H9 (cell line): ENCODE measurements around the gene LRWD1. TPM values are rescaled to one million over a fixed set of nuclear protein-coding genes. Genes with fewer than 3 reads are reported as not detected.

Source experiments
- DNase-seq: peaks from one replicate; pipeline ENCODE4 v3.0.0-alpha.2; 2017
- H2AFZ ChIP-seq: one replicate; pipeline ENCODE4 v1.6.1; 2013; ENCODE audit warnings: mild to moderate bottlenecking, low read length, control low read depth, moderate library complexity
- H2AK5ac ChIP-seq: 2 replicates; pipeline ENCODE4 v1.6.1; 2013; ENCODE audit warnings: low read length, control low read depth, mixed read lengths; ENCODE audit not compliant: insufficient read length
- H2BK120ac ChIP-seq: one replicate; pipeline ENCODE4 v1.6.1; 2013; ENCODE audit warnings: low read depth, mild to moderate bottlenecking, low read length, control low read depth, inconsistent platforms; ENCODE audit not compliant: poor library complexity, severe bottlenecking
- H2BK12ac ChIP-seq: 2 replicates; pipeline ENCODE4 v1.6.1; 2013; ENCODE audit warnings: low read length, control low read depth, mixed read lengths, low read depth; ENCODE audit not compliant: insufficient read length
- H2BK15ac ChIP-seq: 2 replicates; pipeline ENCODE4 v1.6.1; 2013; ENCODE audit warnings: low read depth, low read length, control low read depth
- H2BK20ac ChIP-seq: one replicate; pipeline ENCODE4 v1.6.1; 2013; ENCODE audit warnings: low read depth, mild to moderate bottlenecking, low read length, control low read depth, inconsistent platforms; ENCODE audit not compliant: poor library complexity, severe bottlenecking
- H2BK5ac ChIP-seq: 2 replicates; pipeline ENCODE4 v1.6.1; 2013; ENCODE audit warnings: low read length, control low read depth, mixed read lengths; ENCODE audit not compliant: insufficient read length
- H3K14ac ChIP-seq: 2 replicates; pipeline ENCODE4 v1.6.1; 2013; ENCODE audit warnings: low read length, control low read depth; ENCODE audit not compliant: insufficient read depth
- H3K18ac ChIP-seq: 2 replicates; pipeline ENCODE4 v1.6.1; 2013; ENCODE audit warnings: low read depth, mild to moderate bottlenecking, mixed read lengths, low read length, control low read depth; ENCODE audit not compliant: insufficient read length
- H3K23ac ChIP-seq: 2 replicates; pipeline ENCODE4 v1.6.1; 2013; ENCODE audit warnings: low read length, control low read depth, mixed read lengths, low read depth; ENCODE audit not compliant: insufficient read length
- H3K23me2 ChIP-seq: 2 replicates; pipeline ENCODE4 v1.6.1; 2013; ENCODE audit warnings: low read depth, mild to moderate bottlenecking, mixed read lengths, low read length, control low read depth; ENCODE audit not compliant: insufficient read length, poor library complexity, severe bottlenecking
- H3K27ac ChIP-seq: 2 replicates; pipeline ENCODE4 v1.5.1; 2013; ENCODE audit warnings: low read length, control low read depth, mixed read lengths, low read depth; ENCODE audit not compliant: insufficient read length
- H3K27me3 ChIP-seq: 2 replicates; pipeline ENCODE4 v1.6.1; 2013; ENCODE audit warnings: low read length, control low read depth, inconsistent platforms; ENCODE audit not compliant: insufficient read depth
- H3K4ac ChIP-seq: 2 replicates; pipeline ENCODE4 v1.6.1; 2013; ENCODE audit warnings: low read depth, mild to moderate bottlenecking, control low read depth, inconsistent platforms, low read length, moderate library complexity
- H3K4me1 ChIP-seq: 2 replicates; pipeline ENCODE4 v1.6.1; 2013; ENCODE audit warnings: low read length, control low read depth, inconsistent platforms; ENCODE audit not compliant: insufficient read depth
- H3K4me2 ChIP-seq: 2 replicates; pipeline ENCODE4 v1.6.1; 2013; ENCODE audit warnings: low read length, control low read depth, mixed read lengths; ENCODE audit not compliant: insufficient read length, insufficient read depth
- H3K56ac ChIP-seq: 2 replicates; pipeline ENCODE4 v1.6.1; 2013; ENCODE audit warnings: low read depth, mild to moderate bottlenecking, mixed read lengths, low read length, control low read depth; ENCODE audit not compliant: insufficient read length
- H3K79me1 ChIP-seq: 2 replicates; pipeline ENCODE4 v1.6.1; 2013; ENCODE audit warnings: low read depth, mild to moderate bottlenecking, moderate library complexity, low read length, control low read depth, inconsistent platforms; ENCODE audit not compliant: insufficient read depth, poor library complexity, severe bottlenecking
- H3K79me2 ChIP-seq: 2 replicates; pipeline ENCODE4 v1.6.1; 2013; ENCODE audit warnings: low read length, control low read depth, inconsistent platforms; ENCODE audit not compliant: insufficient read depth
- H3K9ac ChIP-seq: 2 replicates; pipeline ENCODE4 v1.6.1; 2013; ENCODE audit warnings: low read length, control low read depth, mixed read lengths; ENCODE audit not compliant: insufficient read length; ENCODE audit errors: extremely low read depth
- H3K9me3 ChIP-seq: one replicate; pipeline ENCODE4 v1.6.1; 2013; ENCODE audit warnings: low read depth, low read length, inconsistent platforms; ENCODE audit not compliant: control insufficient read depth
- H3T11ph ChIP-seq: one replicate; pipeline ENCODE4 v1.6.1; 2013; ENCODE audit warnings: mild to moderate bottlenecking, low read length, control low read depth, inconsistent platforms
- H4K20me1 ChIP-seq: one replicate; pipeline ENCODE4 v1.6.1; 2013; ENCODE audit not compliant: control insufficient read depth, insufficient read length, insufficient read depth
- H4K5ac ChIP-seq: 2 replicates; pipeline ENCODE4 v1.6.1; 2013; ENCODE audit warnings: low read depth, mild to moderate bottlenecking, mixed read lengths, low read length, control low read depth; ENCODE audit not compliant: insufficient read length
- H4K8ac ChIP-seq: replicated peaks from 2 replicates; pipeline ENCODE4 v1.6.1; 2013; ENCODE audit warnings: low read length, control low read depth, mixed read lengths, low read depth; ENCODE audit not compliant: insufficient read length
- H4K91ac ChIP-seq: 2 replicates; pipeline ENCODE4 v1.6.1; 2013; ENCODE audit warnings: low read depth, mild to moderate bottlenecking, moderate library complexity, mixed read lengths, low read length, control low read depth; ENCODE audit not compliant: insufficient read length
- H3K27ac Mint-ChIP-seq, 3 experiments: 2 replicates in 2 of 3; 3 replicates in 1 of 3; pipeline ENCODE4 v1.8.0; 2020 to 2021; ENCODE audit warnings: mixed read lengths in 3 of 3, mild to moderate bottlenecking in 1 of 3, moderate library complexity in 1 of 3
- H3K27me3 Mint-ChIP-seq: 2 replicates; pipeline ENCODE4 v1.8.0; 2021; ENCODE audit warnings: low read depth, mild to moderate bottlenecking, moderate library complexity, mixed read lengths
- H3K36me3 Mint-ChIP-seq, 3 experiments: 2 replicates in 2 of 3; 3 replicates in 1 of 3; pipeline ENCODE4 v1.8.0; 2020 to 2021; ENCODE audit warnings: low read depth in 3 of 3, mixed read lengths in 3 of 3; ENCODE audit not compliant: insufficient read depth in 1 of 3
- H3K4me1 Mint-ChIP-seq, 2 experiments: 2 replicates each; pipeline ENCODE4 v1.8.0; 2020; ENCODE audit warnings: mixed read lengths in 2 of 2
- H3K4me3 Mint-ChIP-seq, 2 experiments: 2 replicates in 1 of 2; 3 replicates in 1 of 2; pipeline ENCODE4 v1.8.0; 2020 to 2021; ENCODE audit warnings: mild to moderate bottlenecking in 2 of 2, mixed read lengths in 2 of 2, moderate library complexity in 1 of 2
- H3K9me3 Mint-ChIP-seq, 2 experiments: 2 replicates in 1 of 2; 3 replicates in 1 of 2; pipeline ENCODE4 v1.8.0; 2020; ENCODE audit warnings: mild to moderate bottlenecking in 2 of 2, mixed read lengths in 2 of 2, moderate library complexity in 1 of 2
- WGBS: extraction: QIAGEN DNeasy Blood & Tissue Kit; methylation state at CpG from one replicate; pipeline ENCODE4 v1.1.7; 2013; ENCODE audit warnings: missing lambda C conversion rate, low lambda C conversion rate, mixed read lengths; ENCODE audit not compliant: insufficient read length; ENCODE audit errors: extremely low coverage; 5-methylcytosine and 5-hydroxymethylcytosine counted together
- total RNA-seq: library from RNA; stranded (reverse); gene quantifications from 2 replicates; pipeline ENCODE4 v1.2.1, GENCODE V29; 2021
- TF ChIP-seq, protein P1 (sequence below): fragments of 200-600 bp; sonication (generic); conservative IDR thresholded peaks from 3 replicates; pipeline ENCODE4 v1.8.0; 2021; ENCODE audit warnings: antibody characterized with exemption, mild to moderate bottlenecking

Gene LRWD1
- total RNA-seq, 1 experiment from 2014 or later, result 35.1 TPM

DNA sequence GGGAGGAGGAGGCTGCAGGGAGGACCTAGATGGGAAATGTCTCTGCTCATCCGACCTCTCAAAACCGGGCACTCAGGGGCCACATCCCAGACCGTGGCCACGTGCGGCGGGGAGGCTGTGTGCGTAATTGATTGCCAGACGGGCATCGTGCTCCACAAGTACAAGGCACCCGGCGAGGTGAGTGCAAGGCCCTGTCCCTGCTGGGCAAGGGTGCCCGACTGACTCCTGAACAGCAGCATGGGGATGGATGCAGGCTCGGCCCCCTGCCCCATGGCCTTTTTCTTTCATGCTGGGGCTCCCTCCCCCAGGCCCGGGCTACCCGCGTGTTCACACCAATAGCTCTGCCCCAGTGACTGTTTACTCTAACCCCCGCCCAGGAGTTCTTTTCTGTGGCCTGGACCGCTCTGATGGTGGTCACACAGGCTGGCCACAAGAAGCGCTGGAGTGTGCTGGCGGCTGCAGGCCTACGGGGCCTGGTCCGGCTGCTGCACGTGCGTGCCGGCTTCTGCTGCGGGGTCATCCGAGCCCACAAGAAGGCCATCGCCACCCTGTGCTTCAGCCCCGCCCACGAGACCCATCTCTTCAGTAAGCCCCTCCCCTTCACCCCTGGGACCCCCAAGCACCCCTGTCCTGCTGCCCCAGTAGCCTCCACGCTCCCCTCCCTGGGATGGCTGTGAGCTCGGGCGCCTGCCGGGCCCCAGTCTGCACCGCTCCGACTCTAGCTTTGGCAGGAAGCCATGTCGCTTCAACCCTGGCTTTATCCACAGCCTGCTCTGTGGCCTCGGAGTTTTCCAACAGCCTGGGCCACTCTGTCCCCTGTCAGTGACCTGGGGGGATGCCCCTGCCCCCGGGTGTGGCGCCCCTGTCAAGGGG lies 3.9 kb downstream of the LRWD1 start:
- Mint-ChIP-seq H3K4me3 (no peak overlapping the region), H3K4me1 (peaks cover 9 to 11% of the 10 kb centered on the region in 2 experiments; a peak in 3 of 4 replicates), H3K27ac (no peak overlapping the region; a peak in 1 of 7 replicates), H3K36me3 (peaks cover 20 to 36% (median 31%) of the 10 kb centered on the region in 3 experiments; a peak in 6 of 7 replicates), H3K27me3 (peaks cover 2% of the 10 kb centered on the region; the same call in 1 of the 2 replicates), H3K9me3 (no peaks in the 10 kb centered on the region)
- Histone ChIP-seq H3T11ph (no peak overlapping the region), H2BK15ac (no peak overlapping the region), H2BK20ac (no peak overlapping the region), H4K91ac (no peak overlapping the region), H3K27me3 (no peaks in the 10 kb centered on the region), H3K79me1 (peaks cover 2% of the 10 kb centered on the region), H2AK5ac (no peak overlapping the region), H3K14ac (no peak overlapping the region), H2AFZ (no peak overlapping the region), H4K8ac (no peak overlapping the region), H2BK12ac (no peak overlapping the region), H3K4ac (no peak overlapping the region), H3K9ac (no peak overlapping the region), H3K4me1 (no peaks in the 10 kb centered on the region), H3K23me2 (peaks cover 6% of the 10 kb centered on the region), H3K23ac (no peak overlapping the region), H2BK120ac (no peak overlapping the region), H3K27ac (no peak overlapping the region), H2BK5ac (no peak overlapping the region), H3K56ac (no peak overlapping the region), H4K5ac (no peak overlapping the region), H3K9me3 (no peaks in the 10 kb centered on the region), H4K20me1 (no peaks in the 10 kb centered on the region), H3K79me2 (no peaks in the 10 kb centered on the region), H3K4me2 (no peak overlapping the region), H3K18ac (no peak overlapping the region)
- TF ChIP-seq, protein P1, sequence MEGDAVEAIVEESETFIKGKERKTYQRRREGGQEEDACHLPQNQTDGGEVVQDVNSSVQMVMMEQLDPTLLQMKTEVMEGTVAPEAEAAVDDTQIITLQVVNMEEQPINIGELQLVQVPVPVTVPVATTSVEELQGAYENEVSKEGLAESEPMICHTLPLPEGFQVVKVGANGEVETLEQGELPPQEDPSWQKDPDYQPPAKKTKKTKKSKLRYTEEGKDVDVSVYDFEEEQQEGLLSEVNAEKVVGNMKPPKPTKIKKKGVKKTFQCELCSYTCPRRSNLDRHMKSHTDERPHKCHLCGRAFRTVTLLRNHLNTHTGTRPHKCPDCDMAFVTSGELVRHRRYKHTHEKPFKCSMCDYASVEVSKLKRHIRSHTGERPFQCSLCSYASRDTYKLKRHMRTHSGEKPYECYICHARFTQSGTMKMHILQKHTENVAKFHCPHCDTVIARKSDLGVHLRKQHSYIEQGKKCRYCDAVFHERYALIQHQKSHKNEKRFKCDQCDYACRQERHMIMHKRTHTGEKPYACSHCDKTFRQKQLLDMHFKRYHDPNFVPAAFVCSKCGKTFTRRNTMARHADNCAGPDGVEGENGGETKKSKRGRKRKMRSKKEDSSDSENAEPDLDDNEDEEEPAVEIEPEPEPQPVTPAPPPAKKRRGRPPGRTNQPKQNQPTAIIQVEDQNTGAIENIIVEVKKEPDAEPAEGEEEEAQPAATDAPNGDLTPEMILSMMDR, result no peak
- WGBS, result no CpG with 5 or more reads among the region's 40 CpGs
- no peak for DNase-seq
